Uterus (tissue), 2 donors: ENCODE results near the gene CYP1A2.
"Not testable (repeated sequence)": the region's sequence is repeated elsewhere in the genome, so short reads cannot be mapped to it uniquely, and the experiment has no call there.

Experiments used
- POLR2A ChIP-seq, 2 donors: fragments of 450-650 bp; IDR thresholded peaks; one replicate each; pipeline ENCODE4 v1.6.1; 2016; ENCODE audit warnings: antibody characterized with exemption in 2 of 2, mild to moderate bottlenecking in 1 of 2, moderate library complexity in 1 of 2
- TF ChIP-seq, protein P1 (sequence below), 4 experiments: fragments of 200-600 bp in 2 of 4; fragments of 450-650 bp in 2 of 4; sonication (generic) in 2 of 4; IDR thresholded peaks; one replicate each; pipeline ENCODE4 v1.5.1; 2016 to 2019; ENCODE audit warnings: antibody characterized with exemption in 4 of 4, mild to moderate bottlenecking in 2 of 4, moderate library complexity in 1 of 4

DNA sequence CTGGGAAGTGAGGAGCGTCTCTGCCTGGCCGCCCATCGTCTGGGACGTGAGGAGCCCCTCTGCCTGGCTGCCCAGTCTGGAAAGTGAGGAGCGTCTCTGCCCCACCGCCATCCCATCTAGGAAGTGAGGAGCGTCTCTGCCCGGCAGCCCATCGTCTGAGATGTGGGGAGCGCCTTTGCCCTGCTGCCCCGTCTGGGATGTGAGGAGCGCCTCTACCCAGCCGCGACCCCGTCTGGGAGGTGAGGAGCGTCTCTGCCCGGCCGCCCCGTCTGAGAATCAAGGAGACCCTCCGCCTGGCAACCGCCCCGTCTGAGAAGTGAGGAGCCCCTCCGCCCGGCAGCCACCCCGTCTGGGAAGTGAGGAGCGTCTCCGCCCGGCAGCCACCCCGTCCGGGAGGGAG, 19.9 kb upstream of the CYP1A2 start:
- TF ChIP-seq, protein P1, sequence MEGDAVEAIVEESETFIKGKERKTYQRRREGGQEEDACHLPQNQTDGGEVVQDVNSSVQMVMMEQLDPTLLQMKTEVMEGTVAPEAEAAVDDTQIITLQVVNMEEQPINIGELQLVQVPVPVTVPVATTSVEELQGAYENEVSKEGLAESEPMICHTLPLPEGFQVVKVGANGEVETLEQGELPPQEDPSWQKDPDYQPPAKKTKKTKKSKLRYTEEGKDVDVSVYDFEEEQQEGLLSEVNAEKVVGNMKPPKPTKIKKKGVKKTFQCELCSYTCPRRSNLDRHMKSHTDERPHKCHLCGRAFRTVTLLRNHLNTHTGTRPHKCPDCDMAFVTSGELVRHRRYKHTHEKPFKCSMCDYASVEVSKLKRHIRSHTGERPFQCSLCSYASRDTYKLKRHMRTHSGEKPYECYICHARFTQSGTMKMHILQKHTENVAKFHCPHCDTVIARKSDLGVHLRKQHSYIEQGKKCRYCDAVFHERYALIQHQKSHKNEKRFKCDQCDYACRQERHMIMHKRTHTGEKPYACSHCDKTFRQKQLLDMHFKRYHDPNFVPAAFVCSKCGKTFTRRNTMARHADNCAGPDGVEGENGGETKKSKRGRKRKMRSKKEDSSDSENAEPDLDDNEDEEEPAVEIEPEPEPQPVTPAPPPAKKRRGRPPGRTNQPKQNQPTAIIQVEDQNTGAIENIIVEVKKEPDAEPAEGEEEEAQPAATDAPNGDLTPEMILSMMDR (IDR thresholded peaks at IDR 0.05): not testable (repeated sequence)
- not testable (repeated sequence) for TF ChIP-seq POLR2A (IDR thresholded peaks at IDR 0.05)
